ENCODE measurements around the gene FANK1. TPM values are rescaled to one million over a fixed set of nuclear protein-coding genes. Genes with fewer than 3 reads are reported as not detected.

The FANK1 gene
- total and polyA plus RNA-seq, 2 donors (not counting 1 experiment from before 2014, with no cell fraction given) = 0.13 TPM; not detected in 1

DNA sequence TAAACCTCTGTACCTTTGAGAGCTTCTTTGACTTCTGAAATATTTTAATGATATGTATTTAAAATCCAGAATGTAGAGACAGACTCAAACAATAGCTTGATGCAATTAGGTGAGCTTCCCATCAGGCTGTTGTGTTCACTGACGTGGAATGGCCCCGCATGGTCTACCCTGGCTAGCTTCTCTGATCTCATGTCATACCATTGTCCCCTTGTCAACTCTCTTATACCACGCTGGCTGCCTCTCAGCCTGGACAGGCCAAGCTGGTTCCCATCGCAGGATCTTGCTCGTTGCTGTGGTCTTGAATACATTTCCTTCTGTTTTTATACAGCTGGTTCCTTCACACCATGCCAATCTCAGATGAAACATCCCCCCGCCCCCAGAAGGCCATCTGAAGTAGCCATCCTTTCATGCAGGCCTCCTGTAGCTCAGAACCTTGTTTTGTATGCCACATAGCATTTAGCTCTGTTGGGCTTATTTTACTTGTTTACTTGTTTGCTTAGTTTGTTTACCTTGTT is 84.2 kb downstream of the FANK1 start:
- ATAC-seq (ENCODE audit: low read depth) = no peak
- peaks cover 10% of the 10 kb centered on the region for H3K4me1 Mint-ChIP-seq
- no peak overlapping the region for H2AFZ ChIP-seq (ENCODE audit: insufficient read depth, low read depth, low read length, poor library complexity, severe bottlenecking)
- DNase-seq = no peak
- no peak overlapping the region for H3K4me2 ChIP-seq (replicated peaks; ENCODE audit: low read depth, low read length, poor library complexity, severe bottlenecking)
- no peaks in the 10 kb centered on the region for H3K79me2 ChIP-seq (ENCODE audit: control insufficient read depth, insufficient read depth, low read length)
- H3K27me3 Mint-ChIP-seq = peaks cover 24% of the 10 kb centered on the region
- no peak overlapping the region for H3K9ac ChIP-seq (ENCODE audit: low read length)
- no peak overlapping the region for H3K27ac ChIP-seq (ENCODE audit: low read length in 2 of 2)
- no peaks in the 10 kb centered on the region for H3K9me3 ChIP-seq (ENCODE audit: control extremely low read depth in 1 of 3, control insufficient read depth in 2 of 3, insufficient read depth in 1 of 3, low read length in 2 of 3)
- TF ChIP-seq EZH2 (IDR thresholded peaks at IDR 0.05; ENCODE audit: borderline replicate concordance, insufficient read depth, low read depth, low read length, poor library complexity, severe bottlenecking) = no peak
- TF ChIP-seq CTCF (IDR thresholded peaks at IDR 0.05) = no peak
- CTCF ChIA-PET = interaction anchor here (0.6 to 7.2 kb wide), 10 partner anchors 14 to 594 kb away, joined by 3 to 80 read pairs (median 3); no protein-coding TSS in a partner anchor
- no peak overlapping the region for H3K4me3 ChIP-seq (ENCODE audit: control extremely low read depth in 1 of 5, extremely low read depth in 1 of 5, insufficient read depth in 1 of 5, low read depth in 2 of 5, low read length in 4 of 5)
- no peak overlapping the region for H3K27ac Mint-ChIP-seq
- H4K20me1 ChIP-seq (ENCODE audit: control insufficient read depth, insufficient read depth, low read length, poor library complexity, severe bottlenecking) = no peaks in the 10 kb centered on the region
- intact Hi-C loops (cut with micrococcal nuclease) = loop anchor here (5.0 kb wide), 1 partner anchor 113 kb away; no protein-coding TSS in a partner anchor
- no peaks in the 10 kb centered on the region for H3K36me3 ChIP-seq (replicated peaks in 1 of 2; ENCODE audit: control extremely low read depth in 1 of 2, control insufficient read depth in 1 of 2, extremely low read depth in 1 of 2, insufficient read depth in 2 of 2, low read length in 1 of 2)
- no peaks in the 10 kb centered on the region for H3K9me3 Mint-ChIP-seq (ENCODE audit: insufficient read depth)
- WGBS (ENCODE audit: insufficient coverage) = 50% methylated on average over 5 of the region's 6 CpGs
- H3K27me3 ChIP-seq (replicated peaks in 1 of 4; ENCODE audit: control extremely low read depth in 1 of 4, control insufficient read depth in 3 of 4, insufficient read depth in 4 of 4, low read length in 3 of 4) = no peaks in the 10 kb centered on the region
- POLR2A ChIA-PET = no interaction called here
- H3K4me3 Mint-ChIP-seq = no peak overlapping the region
- H3K4me1 ChIP-seq (ENCODE audit: control insufficient read depth in 2 of 2, insufficient read depth in 2 of 2, low read length in 2 of 2) = no peaks in the 10 kb centered on the region

- WGBS (ENCODE audit: insufficient coverage) = 22% methylated on average over 4 of the region's 6 CpGs
- Histone ChIP-seq H3K9me3 (ENCODE audit: control extremely low read depth in 1 of 3, control insufficient read depth in 2 of 3, insufficient read depth in 1 of 3, low read length in 2 of 3) (no peaks in the 10 kb centered on the region), H3K4me3 (ENCODE audit: control extremely low read depth in 1 of 5, extremely low read depth in 1 of 5, insufficient read depth in 1 of 5, low read depth in 2 of 5, low read length in 4 of 5) (no peak overlapping the region), H3K9ac (ENCODE audit: low read length) (no peak overlapping the region), H3K36me3 (replicated peaks in 1 of 2; ENCODE audit: control extremely low read depth in 1 of 2, control insufficient read depth in 1 of 2, extremely low read depth in 1 of 2, insufficient read depth in 2 of 2, low read length in 1 of 2) (no peaks in the 10 kb centered on the region), H4K20me1 (ENCODE audit: control insufficient read depth, insufficient read depth, low read length, poor library complexity, severe bottlenecking) (no peaks in the 10 kb centered on the region), H3K79me2 (ENCODE audit: control insufficient read depth, insufficient read depth, low read length) (no peaks in the 10 kb centered on the region), H3K4me1 (ENCODE audit: control insufficient read depth in 2 of 2, insufficient read depth in 2 of 2, low read length in 2 of 2) (no peaks in the 10 kb centered on the region), H3K27me3 (replicated peaks in 1 of 4; ENCODE audit: control extremely low read depth in 1 of 4, control insufficient read depth in 3 of 4, insufficient read depth in 4 of 4, low read length in 3 of 4) (no peaks in the 10 kb centered on the region), H2AFZ (ENCODE audit: insufficient read depth, low read depth, low read length, poor library complexity, severe bottlenecking) (no peak overlapping the region), H3K4me2 (replicated peaks; ENCODE audit: low read depth, low read length, poor library complexity, severe bottlenecking) (no peak overlapping the region), H3K27ac (ENCODE audit: low read length in 2 of 2) (no peak overlapping the region)
- peaks cover 13% of the 10 kb centered on the region for H3K4me1 Mint-ChIP-seq
- DNase-seq = peak; percentile 85
- TF ChIP-seq EZH2 (IDR thresholded peaks at IDR 0.05; ENCODE audit: borderline replicate concordance, insufficient read depth, low read depth, low read length, poor library complexity, severe bottlenecking) (no peak), CTCF (IDR thresholded peaks at IDR 0.05) (peak; percentile 85)
- ChIA-PET POLR2A (no interaction called here), CTCF (interaction anchor here (0.6 to 7.2 kb wide), 16 partner anchors 9 to 1872 kb away, joined by 3 to 80 read pairs (median 4); no protein-coding TSS in a partner anchor)
- H3K4me3 Mint-ChIP-seq = no peak overlapping the region
- peak; percentile 76 for ATAC-seq (ENCODE audit: low read depth)
- H3K27ac Mint-ChIP-seq = peak overlapping the region; percentile 35
- intact Hi-C loops (cut with micrococcal nuclease) = loop anchor here (1.0 to 5.0 kb wide), 4 partner anchors 115 to 404 kb away; no protein-coding TSS in a partner anchor
- peaks cover 15% of the 10 kb centered on the region for H3K27me3 Mint-ChIP-seq
- no peaks in the 10 kb centered on the region for H3K9me3 Mint-ChIP-seq (ENCODE audit: insufficient read depth)
These were observed 86.0 kb downstream of the FANK1 start for GRCh38 chr10:125982260-125982948.
